Choroid plexus epithelial cell (primary cell): ENCODE measurements around the gene SCGB1A1.
A peak's percentile ranks its signal among the peaks of the same experiment; 100 is the strongest.
"Not testable (repeated sequence)": the region's sequence is repeated elsewhere in the genome, so short reads cannot be mapped to it uniquely, and the experiment has no call there.

Source experiments
- DNase-seq: peaks from one replicate; pipeline ENCODE4 v3.0.0-alpha.2; 2010; ENCODE audit warnings: low read depth
- H3K4me3 ChIP-seq: 2 replicates; pipeline ENCODE4 v1.5.1; 2011; ENCODE audit warnings: low read depth, mild to moderate bottlenecking, control low read depth, low read length, moderate library complexity
- CTCF ChIP-seq: conservative IDR thresholded peaks from 2 replicates; pipeline ENCODE4 v1.5.1; 2011; ENCODE audit warnings: low read depth, mild to moderate bottlenecking, control low read depth, inconsistent platforms, low read length, moderate library complexity

Gene SCGB1A1

GRCh38 chr11:62380821-62381245 lies 38.0 kb upstream of the SCGB1A1 start:
- H3K4me3 ChIP-seq = not testable (repeated sequence)
- peak; percentile 77 for DNase-seq
- TF ChIP-seq CTCF = peak; percentile 74

GRCh38 chr11:62383822-62384221 lies 35.0 kb upstream of the SCGB1A1 start:
- DNase-seq = no peak
- TF ChIP-seq CTCF = no peak
- no peak overlapping the region for H3K4me3 ChIP-seq

- H3K4me3 ChIP-seq, DNase-seq: not testable (repeated sequence)
Observed at GRCh38 chr11:62386083-62386482, 32.8 kb upstream of the SCGB1A1 start.

GRCh38 chr11:62387381-62387780 lies 31.5 kb upstream of the SCGB1A1 start:
- DNase-seq = no peak
- no peak for TF ChIP-seq CTCF
- H3K4me3 ChIP-seq = no peak overlapping the region

- no peak for DNase-seq
- no peak overlapping the region for H3K4me3 ChIP-seq
- TF ChIP-seq CTCF = no peak
Observed at GRCh38 chr11:62388999-62389398, 29.8 kb upstream of the SCGB1A1 start.

GRCh38 chr11:62390237-62390636 lies 28.6 kb upstream of the SCGB1A1 start:
- TF ChIP-seq CTCF = no peak
- no peak overlapping the region for H3K4me3 ChIP-seq
- no peak for DNase-seq

GRCh38 chr11:62390722-62391121 lies 28.1 kb upstream of the SCGB1A1 start:
- no peak for TF ChIP-seq CTCF
- DNase-seq = no peak
- H3K4me3 ChIP-seq = no peak overlapping the region
